GM04504 (cell line): Measurements from ENCODE around the gene APOC3.

Source experiments
- DNase-seq: peaks from one replicate; pipeline ENCODE4 v3.0.0-alpha.2; 2012; ENCODE audit warnings: low read depth

APOC3 gene

DNA sequence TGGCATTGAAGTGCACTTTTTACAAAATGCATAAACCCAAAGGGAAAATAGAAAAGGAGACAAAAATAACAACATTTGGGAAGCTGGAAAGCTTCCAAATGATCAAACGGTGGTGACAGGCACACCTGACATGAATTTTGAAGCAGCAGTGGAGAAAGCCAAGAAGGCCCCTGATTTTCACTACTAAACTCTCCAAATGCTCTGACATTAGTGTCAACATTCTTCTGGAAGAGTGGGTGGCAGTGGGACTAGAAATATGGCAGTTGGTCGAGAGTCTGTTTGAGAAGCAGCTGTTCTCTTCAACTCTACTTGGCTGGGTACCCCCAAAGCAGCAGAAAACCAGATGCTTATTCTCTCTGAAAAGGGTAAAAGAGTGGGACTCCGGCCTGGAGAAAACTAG lies 25.7 kb upstream of the APOC3 start:
- no peak for DNase-seq

DNA sequence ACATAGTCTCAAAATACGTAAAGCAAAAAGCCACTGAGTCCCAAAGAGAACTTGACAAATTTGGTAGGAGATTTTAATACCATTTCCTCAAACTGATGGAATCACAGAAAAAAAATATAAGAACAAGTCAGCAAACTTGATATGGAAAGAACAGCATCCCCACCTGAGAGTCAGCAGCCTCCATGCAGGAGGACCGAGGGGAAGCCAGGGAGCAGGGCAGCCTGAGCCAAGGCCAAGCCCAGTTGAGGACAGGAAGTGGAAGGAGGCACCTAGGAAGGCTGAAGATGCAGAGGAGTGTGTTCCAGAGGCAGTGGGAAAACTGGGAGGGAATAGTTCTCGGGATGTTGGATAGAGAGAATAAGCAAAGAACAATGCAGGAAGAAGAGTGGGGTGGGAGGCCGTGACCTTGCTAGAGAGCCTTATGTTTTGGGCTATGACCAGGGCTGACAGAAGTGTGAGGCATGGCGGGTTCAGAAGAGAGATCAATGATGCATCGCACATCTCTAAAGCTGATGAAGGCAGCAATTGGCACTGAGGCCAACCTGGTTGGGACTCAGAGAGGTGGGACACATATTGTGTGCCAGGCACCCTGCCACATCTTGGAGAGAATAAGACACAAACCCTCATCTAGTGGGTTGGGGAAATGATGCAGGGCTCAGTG lies 22.0 kb upstream of the APOC3 start:
- DNase-seq: no peak

DNA sequence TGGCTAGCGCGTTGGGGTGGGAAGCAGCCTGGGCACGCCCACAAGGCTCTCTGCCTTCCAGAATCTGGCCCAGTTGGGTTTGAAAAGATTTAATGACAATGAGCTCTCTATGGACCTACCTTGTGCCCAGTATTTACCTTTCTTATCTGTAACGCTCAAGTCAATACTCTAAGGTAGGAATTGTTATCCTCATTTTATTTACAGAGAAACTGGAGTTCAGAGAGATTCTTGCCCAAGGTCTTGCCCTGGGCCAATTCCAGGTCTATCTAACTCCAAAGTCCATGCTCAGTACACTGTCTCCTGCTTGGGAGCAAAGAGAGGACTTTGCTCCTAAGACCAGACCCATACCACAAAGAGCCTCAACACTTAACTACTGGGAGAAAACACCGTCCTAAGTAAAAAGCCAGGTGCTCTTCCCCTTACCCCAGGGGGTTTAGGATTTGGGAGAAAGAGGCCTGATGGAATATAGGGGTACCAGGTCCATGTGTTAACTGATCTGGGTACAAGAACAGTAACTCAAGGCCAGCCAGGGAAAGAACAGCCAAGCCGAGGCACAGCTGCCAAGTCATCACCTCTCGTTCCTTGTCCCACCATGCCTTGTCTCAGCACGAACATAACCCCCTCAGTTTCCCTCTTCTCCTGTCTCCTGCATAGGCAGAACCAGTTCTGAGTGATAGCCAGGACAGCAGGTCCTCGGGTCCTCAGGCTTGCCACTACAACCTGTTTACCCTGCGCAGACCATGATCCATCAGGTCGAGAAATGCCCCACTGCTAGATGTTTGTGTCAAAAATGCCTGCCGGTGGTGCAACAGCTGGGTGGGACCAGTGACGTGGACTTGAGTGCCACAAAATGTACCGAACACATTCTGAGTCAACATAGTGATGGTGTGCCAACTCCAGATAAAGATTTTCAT lies 21.2 kb upstream of the APOC3 start:
- no peak for DNase-seq

DNA sequence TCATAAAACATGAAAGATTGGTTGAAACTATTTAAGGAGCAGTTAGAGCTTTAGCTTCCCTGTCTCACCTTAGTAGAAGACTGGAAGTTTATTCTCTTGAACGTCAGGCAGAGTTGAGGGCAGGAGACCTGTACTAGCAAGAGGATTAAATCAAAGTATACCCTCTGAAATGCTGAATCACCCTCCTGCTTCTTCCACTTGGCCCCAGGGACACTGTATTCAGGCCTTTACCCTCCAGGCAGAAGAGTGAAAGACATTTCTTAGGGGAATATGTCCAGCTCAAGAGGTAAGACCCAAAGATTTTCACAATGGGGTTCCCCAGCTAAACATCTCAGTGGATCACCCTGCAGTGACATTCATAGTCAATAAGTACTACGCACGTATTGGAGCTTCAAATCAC lies 18.5 kb upstream of the APOC3 start:
- no peak for DNase-seq

DNA sequence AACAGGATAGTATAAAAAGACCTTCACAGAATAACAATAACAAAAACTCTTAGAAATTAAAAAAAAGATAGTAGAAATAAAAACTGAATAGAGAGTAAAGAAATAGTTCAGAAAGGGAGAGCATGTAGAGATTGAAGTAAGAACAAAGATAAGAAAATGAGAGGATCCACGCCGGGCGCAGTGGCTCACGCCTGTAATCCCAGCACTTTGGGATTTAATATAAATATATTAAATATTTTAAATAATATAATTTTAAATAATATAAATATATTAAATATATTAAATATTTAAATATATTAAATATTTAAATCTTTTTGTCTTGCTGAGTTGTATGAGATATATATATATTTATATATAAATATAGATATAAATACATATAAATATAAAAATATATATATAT lies 17.6 kb upstream of the APOC3 start:
- DNase-seq: no peak

DNA sequence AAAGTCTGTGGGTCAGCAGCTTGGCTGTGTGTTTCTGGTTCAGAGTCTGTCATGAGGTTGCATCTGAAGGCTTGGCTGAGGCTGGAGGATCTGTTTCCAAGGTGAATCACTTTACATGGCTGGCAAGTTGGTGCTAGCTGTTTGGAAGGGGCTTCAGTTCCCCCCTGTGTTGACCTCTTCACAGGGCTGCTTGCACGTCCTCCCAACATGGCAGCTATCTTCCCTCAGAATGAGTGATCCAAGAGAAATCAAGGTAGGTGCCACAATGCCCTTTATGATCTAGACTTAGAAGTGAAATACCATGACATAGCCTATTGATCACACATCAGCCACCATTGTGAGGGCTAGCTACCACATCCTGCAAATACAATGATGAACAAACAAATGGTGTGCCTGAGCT lies 16.5 kb upstream of the APOC3 start:
- DNase-seq: no peak

DNA sequence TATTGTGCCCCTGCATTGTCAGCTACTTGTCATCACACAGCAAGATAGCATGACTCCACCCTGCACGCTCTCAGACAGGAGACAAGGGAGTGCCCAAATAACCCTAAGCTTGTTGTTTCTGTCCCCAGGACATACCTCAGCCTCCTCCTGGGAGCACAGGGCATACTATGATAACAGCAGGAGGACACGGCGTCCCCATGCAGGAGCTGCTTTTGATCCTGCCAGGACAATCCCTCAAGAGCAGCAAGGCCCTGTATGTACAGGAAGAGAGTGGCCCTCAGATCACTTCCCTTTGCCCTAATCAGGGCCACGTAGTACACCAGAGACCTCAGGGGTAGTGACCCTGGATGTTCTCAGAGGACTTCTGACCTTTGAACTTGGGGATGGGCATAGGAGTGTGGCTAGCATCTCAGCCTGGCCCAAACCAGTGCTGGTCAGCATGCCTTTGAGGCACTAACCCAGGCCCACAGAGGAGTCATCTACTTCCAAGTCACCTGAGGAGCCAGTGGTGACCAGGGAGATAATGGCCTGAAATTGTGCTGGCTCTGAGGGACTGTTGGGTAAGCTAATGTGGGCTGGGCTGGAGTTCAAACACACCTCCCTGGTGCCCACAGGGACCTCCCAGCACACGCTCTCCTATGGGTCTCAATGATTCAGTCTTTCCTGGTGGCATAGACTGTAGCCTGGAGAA lies 15.8 kb upstream of the APOC3 start:
- DNase-seq: no peak

DNA sequence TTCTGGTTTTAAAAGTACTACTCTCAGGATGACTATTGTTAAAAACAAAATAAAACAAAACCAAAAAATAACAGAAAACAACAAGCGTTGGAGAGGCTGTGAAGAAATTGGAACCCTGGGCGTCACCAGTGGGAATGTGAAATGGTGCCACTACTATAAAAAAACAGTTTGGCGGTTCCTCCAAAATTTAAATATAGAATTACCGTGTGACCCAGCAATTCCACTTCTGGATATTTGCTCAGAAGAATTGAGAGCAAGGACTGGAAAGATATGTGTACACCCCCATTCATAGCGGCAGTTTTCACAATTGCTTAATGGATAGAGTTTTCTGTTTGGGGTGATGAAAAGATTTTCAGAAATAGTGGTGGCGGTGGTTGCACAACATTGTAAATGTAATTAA lies 15.2 kb upstream of the APOC3 start:
- DNase-seq: no peak

DNA sequence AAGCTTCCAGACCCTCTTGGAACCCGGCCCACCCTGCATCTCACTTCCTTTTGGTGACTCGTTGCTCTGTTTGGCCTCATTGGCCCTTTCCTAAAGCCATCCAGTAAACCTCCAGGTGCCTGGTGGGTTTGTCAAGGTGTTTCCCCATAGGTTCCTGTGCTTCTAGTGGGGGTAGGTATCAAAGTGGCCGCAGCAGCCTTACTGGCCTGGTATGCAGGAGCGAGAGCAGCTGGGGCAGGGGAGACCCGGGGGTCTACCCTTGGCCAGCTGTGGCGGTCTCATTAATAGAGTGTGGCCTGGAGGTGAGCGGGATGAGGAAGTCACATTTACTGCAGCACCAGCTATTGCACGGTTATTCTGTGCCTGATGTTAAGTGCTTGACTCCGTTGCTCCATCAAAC lies 10.7 kb upstream of the APOC3 start:
- no peak for DNase-seq

DNA sequence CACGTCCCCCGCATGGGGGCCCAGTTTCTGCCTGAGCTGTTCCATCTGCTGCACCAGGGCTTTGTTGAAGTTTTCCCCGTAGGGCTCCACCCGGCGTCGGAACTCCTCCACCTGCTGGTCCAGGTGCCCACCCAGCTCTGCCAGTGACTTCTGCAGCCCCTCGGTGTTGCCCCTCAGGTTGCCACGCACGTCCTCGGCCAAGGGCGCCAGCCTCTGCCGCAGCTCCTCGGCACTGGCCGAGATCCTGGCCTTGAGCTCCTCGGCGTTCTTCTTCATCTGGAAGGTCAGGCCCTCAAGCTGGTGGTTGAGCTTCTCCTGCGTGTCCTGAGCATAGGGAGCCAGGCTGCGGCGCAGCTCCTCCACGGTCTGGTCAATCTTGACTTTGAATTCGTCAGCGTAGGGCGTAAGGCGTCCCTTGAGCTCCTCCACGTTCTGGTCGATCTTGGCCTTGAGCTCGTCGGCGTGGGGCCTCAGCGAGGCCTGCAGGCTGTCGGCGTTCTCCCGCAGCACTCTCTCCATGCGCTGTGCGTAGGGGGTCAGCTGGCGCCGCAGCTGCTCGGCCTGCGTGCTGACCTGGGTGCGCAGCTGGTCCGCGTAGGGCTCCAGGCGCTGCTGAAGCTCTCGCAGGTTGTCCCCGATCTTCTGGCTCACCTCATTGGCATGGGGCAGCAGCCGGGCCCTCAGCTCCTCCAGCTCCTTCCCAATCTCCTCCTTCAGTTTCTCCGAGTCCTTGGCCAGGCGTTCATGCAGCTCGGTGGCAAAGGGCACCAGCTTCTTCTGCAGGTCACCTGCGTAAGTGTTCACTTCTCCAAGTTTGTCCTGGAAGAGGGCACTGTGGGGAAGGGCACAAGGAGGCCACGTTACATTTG lies 8.4 kb upstream of the APOC3 start:
- no peak for DNase-seq

DNA sequence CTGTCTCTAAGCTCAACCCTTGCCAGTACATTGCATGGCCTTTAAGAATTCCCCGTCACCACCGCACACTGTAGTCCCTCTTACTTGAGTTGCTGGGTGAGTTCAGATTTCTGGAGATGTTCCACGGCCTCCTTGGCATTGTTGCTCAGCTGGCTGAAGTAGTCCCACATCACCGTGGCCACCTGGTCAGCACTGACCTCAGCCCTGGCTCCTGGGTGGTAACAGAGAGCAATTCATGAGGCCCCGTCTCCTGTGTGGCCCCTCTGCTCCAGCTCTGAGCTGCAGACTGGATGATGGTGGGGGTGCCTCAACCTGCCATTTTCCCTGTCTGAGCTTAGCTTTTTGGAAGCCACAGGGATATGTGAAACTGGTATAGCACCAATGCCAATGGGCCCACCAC lies 7.1 kb upstream of the APOC3 start:
- DNase-seq: no peak

DNA sequence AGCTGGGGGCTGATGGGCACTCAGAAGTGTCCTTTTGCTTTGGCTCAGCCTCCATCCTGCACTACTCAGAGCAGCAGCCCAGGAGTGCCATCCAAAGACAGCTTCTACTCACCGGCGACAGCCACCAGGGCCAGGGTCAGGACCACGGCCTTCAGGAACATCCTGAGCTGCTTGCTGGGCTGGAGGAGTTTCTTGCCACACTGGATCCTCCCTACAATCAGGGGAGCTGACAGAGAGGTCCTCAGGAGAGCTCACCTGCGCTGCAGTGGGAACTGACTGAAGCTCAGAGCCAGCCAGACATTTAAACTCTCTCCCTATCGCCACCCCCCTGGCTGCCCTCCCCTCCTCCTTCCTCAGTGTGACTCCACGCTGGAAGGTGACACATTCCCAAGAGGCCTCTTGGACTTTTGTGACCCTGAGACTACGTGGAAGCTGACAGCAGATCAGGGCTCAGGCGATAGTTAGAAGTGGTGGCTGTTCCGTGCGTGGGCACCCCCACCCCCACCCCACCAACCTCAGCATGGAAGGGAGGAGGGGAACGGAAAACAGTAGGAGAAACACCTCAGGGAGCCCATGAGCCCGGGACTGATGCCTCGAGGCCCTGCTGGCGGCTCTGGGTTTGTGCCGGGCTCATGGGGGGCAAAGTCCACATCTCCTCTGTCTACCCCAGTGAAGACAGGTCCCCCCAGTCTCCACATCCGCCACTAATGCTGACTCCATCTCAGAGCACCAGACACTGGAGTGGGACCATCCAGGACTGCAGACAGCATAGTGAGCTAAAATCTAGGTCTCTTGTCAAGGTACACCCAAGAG lies 6.5 kb upstream of the APOC3 start, which contains the start of gene APOA4:
Gene APOA4 (minus strand): TSS at position 274 of the 813 bp plus-strand sequence. CDS start 113 bp downstream, at position 161.
- DNase-seq: no peak

DNA sequence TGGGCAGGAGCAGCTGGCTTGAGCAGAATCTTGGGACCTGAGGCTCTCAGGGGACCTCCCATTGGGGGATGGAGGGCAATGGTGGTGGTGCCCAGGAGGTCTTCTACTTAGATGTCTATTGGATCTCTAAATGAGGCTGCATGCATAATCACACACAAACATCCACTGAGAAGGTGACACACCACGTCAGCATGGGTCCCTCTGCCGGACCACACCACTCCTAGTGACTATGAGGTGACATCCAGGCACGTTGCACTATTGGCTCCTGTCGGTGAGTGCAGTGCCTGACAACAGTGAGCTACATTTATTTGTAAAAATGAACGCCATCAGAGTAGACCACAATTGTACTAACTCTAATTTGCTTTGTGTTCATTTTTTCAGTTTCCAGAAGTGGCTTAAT lies 4.3 kb upstream of the APOC3 start:
- DNase-seq: no peak

DNA sequence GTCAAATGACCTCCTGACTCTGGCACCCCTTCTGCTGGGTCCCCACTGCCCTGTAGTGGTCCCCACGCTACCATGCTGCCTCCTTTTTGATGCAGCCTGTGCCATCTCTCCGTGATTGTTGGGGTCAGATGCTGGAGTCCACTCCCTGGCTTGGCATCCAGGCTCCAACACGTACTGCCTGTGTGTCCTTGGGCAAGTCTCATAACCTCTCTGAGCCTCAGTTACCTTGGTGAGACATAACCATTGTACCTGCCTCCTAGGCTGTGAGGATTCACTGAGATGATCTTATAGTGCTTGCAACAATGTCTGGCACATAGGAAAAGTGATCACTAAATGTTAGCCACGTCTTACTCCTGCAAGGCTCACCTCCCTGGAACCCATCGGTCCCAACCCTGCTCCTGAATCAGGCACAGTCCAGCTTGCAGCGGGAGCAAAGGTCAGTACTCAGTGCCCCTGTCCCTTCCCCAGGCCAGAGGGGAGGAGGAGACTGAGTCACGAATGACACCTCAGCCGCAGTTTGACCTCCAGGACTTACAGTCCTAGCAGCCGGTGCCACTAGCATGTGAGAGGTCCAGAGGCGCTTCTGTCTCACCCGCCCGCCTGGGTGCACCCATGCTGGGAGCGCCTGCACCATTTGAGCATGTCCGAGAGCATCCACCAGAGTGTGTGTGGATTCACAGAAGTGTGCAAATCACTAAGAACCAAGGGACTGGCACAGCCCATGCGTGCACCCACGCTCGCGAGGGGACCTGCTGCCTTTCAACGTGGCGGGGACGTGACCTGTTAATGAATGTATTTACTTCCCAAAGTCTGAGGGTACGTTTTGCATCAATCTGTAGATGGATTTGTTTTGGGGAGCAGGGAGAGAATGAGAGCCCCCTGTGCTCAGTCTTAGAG lies 3.6 kb upstream of the APOC3 start:
- DNase-seq: no peak

DNA sequence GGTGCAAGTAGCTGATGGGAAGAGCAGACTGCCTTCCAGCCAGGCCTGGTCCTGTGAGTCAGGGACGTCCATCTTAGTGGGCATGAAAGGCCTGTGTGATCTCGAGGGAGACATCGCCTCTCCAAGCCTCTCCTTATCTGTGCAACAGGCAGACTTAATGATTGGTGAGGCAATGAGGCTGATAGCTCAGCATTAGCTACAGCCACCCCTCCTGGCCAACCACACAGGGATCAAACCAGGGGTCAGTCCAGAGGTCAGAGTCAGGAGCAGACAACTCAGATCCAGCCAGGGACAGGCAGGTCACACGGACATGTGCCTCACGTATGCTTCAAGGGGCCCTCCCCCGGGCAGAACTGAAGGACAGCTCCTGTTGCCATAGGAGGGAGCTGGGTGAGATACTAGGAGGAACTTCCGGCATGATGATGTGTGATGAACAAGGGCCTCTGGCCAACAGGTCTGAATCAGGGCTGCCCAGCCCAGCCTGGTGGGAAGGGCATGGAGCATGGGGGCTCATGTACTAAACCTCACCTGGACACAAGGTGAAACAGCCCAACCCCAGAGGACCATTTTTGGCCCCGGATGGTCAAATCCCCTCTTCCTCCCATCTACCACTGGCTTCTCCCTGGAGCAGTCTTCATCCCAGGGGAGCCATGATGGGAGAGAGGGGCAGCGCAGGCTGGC lies 2.8 kb upstream of the APOC3 start:
- no peak for DNase-seq

DNA sequence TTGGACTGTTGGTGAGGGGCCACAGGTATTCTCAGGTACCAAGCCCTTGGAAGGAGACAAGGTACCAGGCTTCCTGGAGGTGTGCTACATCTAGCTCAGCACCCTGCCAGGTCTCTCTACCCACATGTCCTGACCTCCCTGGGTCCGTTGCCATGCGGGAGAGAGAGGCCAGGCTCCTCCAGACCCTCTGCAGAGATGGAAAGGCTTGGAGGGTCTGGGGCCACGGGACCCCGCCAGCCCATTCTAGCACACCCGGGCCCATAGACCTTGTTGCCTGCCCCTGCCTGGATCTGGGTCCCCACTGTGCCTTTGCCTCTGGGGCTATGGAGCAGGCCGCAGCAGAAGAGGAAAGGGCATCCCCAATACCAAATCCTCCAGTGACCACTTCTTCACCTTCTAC lies 2.2 kb upstream of the APOC3 start:
- DNase-seq: no peak

DNA sequence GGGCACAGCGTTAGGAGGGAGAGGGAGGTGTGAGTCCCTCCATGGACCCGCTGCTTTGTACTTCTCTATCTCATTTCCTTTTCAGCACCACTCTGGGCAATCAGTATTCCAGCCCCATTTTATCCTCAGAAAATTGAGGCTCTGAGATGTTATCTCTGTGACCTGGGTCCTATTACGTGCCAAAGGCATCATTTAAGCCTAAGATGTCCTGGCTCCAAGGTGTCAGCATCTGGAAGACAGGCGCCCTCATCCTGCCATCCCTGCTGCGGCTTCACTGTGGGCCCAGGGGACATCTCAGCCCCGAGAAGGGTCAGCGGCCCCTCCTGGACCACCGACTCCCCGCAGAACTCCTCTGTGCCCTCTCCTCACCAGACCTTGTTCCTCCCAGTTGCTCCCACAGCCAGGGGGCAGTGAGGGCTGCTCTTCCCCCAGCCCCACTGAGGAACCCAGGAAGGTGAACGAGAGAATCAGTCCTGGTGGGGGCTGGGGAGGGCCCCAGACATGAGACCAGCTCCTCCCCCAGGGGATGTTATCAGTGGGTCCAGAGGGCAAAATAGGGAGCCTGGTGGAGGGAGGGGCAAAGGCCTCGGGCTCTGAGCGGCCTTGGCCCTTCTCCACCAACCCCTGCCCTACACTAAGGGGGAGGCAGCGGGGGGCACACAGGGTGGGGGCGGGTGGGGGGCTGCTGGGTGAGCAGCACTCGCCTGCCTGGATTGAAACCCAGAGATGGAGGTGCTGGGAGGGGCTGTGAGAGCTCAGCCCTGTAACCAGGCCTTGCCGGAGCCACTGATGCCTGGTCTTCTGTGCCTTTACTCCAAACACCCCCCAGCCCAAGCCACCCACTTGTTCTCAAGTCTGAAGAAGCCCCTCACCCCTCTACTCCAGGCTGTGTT lies 829 bp upstream of the APOC3 start:
- no peak for DNase-seq

DNA sequence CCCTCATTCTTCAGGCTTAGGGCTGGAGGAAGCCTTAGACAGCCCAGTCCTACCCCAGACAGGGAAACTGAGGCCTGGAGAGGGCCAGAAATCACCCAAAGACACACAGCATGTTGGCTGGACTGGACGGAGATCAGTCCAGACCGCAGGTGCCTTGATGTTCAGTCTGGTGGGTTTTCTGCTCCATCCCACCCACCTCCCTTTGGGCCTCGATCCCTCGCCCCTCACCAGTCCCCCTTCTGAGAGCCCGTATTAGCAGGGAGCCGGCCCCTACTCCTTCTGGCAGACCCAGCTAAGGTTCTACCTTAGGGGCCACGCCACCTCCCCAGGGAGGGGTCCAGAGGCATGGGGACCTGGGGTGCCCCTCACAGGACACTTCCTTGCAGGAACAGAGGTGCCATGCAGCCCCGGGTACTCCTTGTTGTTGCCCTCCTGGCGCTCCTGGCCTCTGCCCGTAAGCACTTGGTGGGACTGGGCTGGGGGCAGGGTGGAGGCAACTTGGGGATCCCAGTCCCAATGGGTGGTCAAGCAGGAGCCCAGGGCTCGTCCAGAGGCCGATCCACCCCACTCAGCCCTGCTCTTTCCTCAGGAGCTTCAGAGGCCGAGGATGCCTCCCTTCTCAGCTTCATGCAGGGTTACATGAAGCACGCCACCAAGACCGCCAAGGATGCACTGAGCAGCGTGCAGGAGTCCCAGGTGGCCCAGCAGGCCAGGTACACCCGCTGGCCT lies 641 bp downstream of the APOC3 start:
- DNase-seq: no peak
